Measurements from ENCODE around the gene SMIM27.

The SMIM27 gene

DNA sequence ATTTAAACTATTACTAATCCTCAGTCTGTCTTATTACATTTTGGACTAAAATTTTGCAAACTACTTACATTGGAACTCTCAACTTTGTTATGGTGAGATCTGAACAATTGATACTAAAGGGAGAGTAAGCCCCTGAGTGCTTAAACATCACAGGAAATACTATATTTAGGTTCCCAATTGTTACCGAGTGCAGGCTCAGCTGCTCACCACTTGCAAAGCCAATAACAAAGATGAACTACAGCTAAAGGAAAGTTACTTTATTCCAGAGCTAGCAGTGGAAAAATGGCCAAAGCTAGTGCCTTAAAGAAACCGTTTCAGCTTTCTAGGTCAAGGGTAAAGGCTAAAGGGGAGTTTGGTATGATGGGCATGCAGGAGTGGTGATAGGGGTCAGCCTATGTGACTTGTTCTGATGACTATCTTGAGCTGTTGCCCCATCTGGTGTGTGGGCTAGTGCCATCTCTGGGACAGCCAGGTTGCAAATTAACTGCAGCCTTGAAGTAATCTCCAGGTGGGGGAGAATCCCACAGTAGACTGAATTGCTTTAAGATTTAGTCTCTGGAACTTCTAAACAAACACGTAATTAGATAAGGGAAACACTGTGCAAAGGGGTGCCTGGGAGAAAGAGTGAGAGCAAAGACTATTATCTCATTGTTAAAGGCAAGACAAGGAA lies 28.6 kb downstream of the SMIM27 start:
- no peak overlapping the region for H3K4me3 ChIP-seq (ENCODE audit: low read depth, low read length)
- DNase-seq (ENCODE audit: low read depth): no peak
- TF ChIP-seq MAX (IDR thresholded peaks at IDR 0.05; ENCODE audit: low read depth, low read length) (no peak), POLR2A (IDR thresholded peaks at IDR 0.05; ENCODE audit: extremely low read depth, insufficient read length) (no peak), MYC (IDR thresholded peaks at IDR 0.05; ENCODE audit: low read depth, low read length) (no peak)
- TF ChIP-seq, protein P1, sequence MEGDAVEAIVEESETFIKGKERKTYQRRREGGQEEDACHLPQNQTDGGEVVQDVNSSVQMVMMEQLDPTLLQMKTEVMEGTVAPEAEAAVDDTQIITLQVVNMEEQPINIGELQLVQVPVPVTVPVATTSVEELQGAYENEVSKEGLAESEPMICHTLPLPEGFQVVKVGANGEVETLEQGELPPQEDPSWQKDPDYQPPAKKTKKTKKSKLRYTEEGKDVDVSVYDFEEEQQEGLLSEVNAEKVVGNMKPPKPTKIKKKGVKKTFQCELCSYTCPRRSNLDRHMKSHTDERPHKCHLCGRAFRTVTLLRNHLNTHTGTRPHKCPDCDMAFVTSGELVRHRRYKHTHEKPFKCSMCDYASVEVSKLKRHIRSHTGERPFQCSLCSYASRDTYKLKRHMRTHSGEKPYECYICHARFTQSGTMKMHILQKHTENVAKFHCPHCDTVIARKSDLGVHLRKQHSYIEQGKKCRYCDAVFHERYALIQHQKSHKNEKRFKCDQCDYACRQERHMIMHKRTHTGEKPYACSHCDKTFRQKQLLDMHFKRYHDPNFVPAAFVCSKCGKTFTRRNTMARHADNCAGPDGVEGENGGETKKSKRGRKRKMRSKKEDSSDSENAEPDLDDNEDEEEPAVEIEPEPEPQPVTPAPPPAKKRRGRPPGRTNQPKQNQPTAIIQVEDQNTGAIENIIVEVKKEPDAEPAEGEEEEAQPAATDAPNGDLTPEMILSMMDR (IDR thresholded peaks at IDR 0.05; ENCODE audit: low read depth, low read length): no peak

- peak; percentile 83 for DNase-seq (ENCODE audit: low read depth)
- TF ChIP-seq, protein P1 (IDR thresholded peaks at IDR 0.05; ENCODE audit: low read depth, low read length): peak; percentile 82
- TF ChIP-seq MAX (IDR thresholded peaks at IDR 0.05; ENCODE audit: low read depth, low read length): no peak
- no peak for TF ChIP-seq MYC (IDR thresholded peaks at IDR 0.05; ENCODE audit: low read depth, low read length)
- no peak for TF ChIP-seq POLR2A (IDR thresholded peaks at IDR 0.05; ENCODE audit: extremely low read depth, insufficient read length)
- no peak overlapping the region for H3K4me3 ChIP-seq (ENCODE audit: low read depth, low read length)
Observed at GRCh38 chr9:32581512-32582143, 29.5 kb downstream of the SMIM27 start.

DNA sequence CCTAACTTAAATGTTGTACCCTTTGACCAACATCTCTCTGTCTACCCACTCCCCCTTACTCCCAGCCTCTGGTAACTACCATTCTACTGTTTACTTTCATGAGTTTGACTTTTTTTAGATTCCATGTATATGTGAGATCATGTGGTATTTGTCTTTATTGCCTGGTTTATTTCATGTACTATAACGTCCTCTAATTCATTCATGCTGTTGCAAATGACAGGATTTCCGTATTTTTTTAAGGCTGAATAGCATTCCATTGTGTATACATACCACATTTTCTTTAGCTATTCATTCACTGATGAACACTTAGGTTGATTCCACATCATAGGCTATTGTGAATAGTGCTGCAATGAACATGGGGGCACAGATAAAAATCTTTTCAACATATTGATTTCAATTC lies 32.7 kb downstream of the SMIM27 start:
- TF ChIP-seq POLR2A (IDR thresholded peaks at IDR 0.05; ENCODE audit: extremely low read depth, insufficient read length) (no peak), MAX (IDR thresholded peaks at IDR 0.05; ENCODE audit: low read depth, low read length) (no peak), MYC (IDR thresholded peaks at IDR 0.05; ENCODE audit: low read depth, low read length) (no peak)
- TF ChIP-seq, protein P1 (IDR thresholded peaks at IDR 0.05; ENCODE audit: low read depth, low read length): no peak
- no peak overlapping the region for H3K4me3 ChIP-seq (ENCODE audit: low read depth, low read length)
- DNase-seq (ENCODE audit: low read depth): no peak

DNA sequence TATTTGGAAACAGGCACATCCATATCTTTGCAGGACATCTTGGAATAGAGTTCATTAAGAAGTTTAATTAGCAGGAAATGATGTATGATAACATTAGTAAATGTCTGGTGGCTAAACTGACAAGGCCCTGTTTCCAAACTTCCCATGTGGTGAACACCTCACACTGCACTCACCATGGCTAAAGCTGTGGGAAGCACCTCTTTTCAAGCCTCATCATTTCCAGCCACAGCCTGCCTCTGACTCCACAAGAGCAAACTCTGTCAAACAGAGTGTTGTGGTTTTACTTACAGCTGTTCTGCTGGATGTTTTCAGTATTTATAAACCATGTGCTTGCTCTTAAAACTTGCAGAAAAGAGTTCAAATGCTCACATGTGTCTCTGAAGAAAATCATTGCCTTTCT lies 35.8 kb downstream of the SMIM27 start:
- TF ChIP-seq POLR2A (IDR thresholded peaks at IDR 0.05; ENCODE audit: extremely low read depth, insufficient read length): no peak
- no peak for TF ChIP-seq MAX (IDR thresholded peaks at IDR 0.05; ENCODE audit: low read depth, low read length)
- TF ChIP-seq, protein P1 (IDR thresholded peaks at IDR 0.05; ENCODE audit: low read depth, low read length): no peak
- no peak for TF ChIP-seq MYC (IDR thresholded peaks at IDR 0.05; ENCODE audit: low read depth, low read length)
- DNase-seq (ENCODE audit: low read depth): no peak
- no peak overlapping the region for H3K4me3 ChIP-seq (ENCODE audit: low read depth, low read length)

- no peak for TF ChIP-seq MYC (IDR thresholded peaks at IDR 0.05; ENCODE audit: low read depth, low read length)
- TF ChIP-seq, protein P1 (IDR thresholded peaks at IDR 0.05; ENCODE audit: low read depth, low read length): peak; percentile 79
- H3K4me3 ChIP-seq (ENCODE audit: low read depth, low read length): no peak overlapping the region
- DNase-seq (ENCODE audit: low read depth): peak; percentile 76
Observed at GRCh38 chr9:32589083-32589723, 37.1 kb downstream of the SMIM27 start.

Data from NB4 (cell line).